Stimulated activated CD8-positive, alpha-beta memory T cell treated with anti-CD3 and anti-CD28 coated beads, Interleukin-12 subunit alpha, Interleukin-12 subunit beta, amount 100 ng/mL, for 1 hour (primary cell): ENCODE results near the gene MERTK.
"Not testable (repeated sequence)": the region's sequence is repeated elsewhere in the genome, so short reads cannot be mapped to it uniquely, and the experiment has no call there.

Experiments
- DNase-seq: peaks from one replicate; pipeline ENCODE4 v3.0.0-alpha.2; 2020; ENCODE audit warnings: low read depth

Gene MERTK

DNA sequence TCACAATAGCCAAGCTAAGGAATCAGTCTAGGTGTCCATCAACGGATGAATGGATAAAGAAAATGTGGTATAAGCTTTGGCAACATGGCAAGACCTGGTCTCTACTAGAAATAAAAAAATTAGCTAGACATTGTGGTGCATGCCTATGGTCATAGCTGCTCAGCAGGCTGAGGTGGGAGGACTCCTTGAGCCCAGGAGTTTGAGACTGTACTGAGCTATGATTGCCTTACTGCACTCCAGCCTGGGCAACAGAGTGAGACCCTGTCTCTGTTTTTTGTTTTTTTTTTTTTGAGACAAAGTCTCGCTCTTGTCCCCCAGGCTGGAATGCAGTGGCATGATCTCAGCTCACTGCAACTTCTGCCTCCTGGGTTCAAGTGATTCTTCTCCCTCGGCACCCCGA, 11.6 kb downstream of the MERTK start:
- not testable (repeated sequence) for DNase-seq

DNA sequence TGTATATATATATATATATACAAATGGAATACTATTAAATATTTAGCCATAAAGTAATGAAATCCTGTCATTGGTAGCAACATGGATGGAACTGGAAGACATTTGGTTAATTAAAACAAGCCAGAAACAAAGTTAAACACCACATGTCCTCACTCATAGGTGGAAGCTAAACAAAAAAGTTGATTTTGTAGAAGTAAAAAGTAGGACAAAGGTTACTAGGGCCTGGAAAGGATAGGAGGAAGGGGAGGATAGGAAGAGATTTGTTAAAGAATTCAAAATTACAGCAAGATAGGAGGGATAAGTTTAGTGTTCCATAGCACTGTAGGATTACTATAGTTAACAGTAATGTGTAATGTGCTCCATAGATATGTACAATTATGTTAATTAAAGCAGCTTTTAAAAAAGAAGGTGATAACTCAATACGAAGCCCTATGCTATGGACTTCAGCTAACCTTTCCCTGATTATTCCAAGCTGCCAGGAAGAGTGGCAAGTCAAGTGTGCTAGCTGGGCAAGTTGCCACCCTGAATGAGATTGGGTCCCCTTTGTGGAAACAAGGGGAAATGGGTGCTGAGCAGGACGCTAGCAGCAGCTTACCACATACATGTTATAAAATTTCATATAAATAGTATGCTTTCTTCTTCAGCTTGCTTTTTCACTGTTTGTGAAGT, 12.3 kb downstream of the MERTK start:
- DNase-seq = no peak

DNA sequence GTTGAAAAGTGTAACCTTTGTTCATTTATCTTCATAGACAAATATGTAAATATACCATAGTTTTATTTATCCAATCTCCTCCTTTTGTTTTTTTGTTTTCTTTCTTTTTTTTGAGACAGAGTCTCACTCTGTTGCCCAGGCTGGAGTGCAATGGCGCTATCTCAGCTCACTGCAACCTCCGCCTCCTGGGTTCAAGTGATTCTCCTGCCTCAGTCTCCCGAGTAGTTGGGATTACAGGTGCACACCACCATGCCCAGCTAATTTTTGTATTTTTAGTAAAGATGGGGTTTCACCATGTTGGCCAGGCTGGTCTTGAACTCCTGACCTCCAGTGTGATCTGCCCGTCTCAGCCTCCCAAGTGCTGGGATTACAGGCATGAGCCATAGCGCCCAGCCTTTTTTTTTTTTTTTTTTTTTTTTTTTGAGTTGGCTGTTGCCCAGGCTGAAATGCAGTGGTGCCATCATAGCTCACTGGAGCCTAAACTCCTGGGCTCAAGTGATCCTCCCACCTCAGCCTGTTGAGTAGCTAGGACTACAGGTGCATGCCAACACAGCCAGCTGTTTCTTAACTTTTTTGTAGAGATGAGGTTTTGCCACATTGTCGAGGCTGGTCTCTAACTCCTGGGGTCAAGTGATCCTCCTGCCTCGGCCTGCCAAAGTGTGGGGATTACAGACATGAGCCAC, 13.0 kb downstream of the MERTK start:
- DNase-seq = not testable (repeated sequence)

DNA sequence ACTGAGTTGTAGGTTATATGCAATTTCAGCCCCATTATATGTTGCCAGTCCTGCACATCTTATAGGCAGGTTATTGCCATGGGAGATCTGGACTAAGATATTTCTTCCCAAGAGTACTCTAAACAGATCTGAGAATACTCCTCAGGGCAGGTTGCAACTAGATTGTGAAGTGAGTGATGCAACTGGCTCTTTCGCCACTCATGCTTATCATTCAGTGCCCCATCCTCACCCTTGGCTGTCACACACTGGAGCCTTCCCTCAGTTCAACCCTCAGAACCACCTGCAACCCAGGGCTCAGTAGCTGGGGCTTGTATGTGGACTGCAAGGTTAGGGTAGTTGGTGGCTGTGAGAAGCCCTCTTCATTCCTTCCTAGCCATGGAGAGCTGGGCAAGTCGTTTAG, 14.1 kb downstream of the MERTK start:
- no peak for DNase-seq

DNA sequence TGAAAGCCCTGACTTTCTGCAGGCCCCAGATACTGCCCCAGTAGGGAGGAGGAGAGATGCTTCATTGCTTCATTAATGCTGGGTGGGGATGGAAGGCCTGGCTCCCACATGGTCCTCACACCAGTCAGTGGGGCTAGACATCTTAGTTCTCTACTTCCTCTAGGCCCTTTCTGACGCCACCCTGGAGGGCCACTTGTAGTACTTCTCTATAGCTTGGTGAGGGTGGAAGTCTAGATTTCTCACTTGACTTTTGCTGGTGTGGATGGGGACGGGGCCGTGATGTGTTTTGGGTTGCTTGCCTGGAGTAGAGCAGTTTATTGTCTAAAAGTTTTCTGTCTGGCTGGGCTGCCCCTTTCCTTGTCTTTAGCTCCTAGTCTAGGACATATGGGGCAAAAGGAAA, 18.7 kb downstream of the MERTK start:
- DNase-seq = no peak

DNA sequence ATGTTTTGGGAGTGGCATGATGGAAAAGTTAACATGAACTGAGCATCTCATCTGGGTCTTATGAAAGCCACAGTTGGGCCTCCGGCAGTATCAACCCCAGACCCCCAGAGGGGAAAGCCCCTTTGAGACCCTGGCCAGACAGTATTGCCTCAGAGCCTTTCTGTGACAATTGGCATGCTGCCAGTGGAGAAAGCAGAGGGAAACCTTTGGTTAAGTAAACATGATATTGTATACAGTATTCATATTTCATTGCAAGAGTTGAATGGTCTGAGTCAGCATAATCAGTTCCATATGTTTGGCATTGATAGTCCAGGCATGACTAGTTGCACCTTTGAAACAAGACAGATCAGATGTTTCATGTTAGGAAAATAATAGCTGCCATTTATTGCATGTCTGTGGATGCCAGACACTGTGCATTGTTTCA, 20.0 kb downstream of the MERTK start:
- no peak for DNase-seq

DNA sequence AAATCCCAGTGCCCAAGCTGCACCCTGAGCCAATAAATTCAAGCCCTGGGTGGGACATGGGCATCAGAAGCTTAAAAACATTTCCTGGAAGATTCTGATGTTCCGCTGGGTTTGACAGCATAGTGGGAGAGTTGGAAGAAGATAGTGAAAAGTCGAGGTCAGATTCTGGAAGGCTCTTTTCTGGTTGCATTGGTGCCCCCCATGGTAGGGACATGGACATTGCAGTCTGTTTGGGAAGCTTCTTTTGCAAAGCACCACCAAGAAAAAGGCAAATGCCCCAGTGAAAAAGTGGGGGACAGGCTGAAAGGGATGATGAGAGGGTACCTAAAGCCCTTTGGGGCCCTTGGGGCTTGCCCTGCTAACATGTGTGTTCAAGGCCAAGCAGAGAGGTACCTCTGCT, 21.0 kb downstream of the MERTK start:
- DNase-seq = no peak

DNA sequence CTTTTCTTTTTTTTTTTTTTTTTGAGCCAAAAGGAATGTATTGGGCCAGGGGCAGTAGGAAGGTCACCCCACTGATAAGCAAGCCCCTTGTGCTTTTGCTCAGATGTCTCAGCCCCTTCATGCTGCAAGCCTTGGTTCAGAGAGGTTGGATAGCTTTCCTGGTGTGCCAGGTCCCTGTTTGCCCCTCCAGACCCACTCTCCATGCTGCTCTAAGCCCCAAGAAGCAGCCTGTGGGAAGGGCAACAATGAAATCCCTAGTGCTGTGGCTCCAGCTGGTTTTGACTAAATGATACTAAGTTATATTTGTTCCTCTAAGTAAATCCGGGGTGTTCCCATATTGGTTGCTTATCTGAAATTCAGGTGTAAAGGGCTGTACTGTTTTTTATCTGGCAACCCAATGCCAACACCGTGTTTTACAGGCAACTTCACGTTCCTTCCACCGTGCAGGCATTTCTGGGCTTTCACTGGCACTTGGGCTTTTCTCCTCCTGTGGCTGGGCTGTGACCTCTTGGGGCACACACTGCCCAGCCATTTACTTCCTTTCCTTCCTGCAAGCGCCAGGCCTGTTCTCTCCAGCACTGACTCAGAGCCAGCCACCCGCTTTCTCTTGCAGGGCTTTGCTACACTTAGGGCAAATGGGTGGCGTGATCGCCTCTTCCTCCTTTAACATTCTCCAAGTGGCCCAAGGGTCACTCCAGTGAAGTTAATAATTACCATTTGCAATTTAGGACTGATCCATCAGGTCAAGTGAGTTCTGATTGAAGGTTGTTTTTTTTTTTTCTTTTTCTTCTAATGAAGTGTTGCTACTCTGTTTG, 21.6 kb downstream of the MERTK start:
- no peak for DNase-seq

DNA sequence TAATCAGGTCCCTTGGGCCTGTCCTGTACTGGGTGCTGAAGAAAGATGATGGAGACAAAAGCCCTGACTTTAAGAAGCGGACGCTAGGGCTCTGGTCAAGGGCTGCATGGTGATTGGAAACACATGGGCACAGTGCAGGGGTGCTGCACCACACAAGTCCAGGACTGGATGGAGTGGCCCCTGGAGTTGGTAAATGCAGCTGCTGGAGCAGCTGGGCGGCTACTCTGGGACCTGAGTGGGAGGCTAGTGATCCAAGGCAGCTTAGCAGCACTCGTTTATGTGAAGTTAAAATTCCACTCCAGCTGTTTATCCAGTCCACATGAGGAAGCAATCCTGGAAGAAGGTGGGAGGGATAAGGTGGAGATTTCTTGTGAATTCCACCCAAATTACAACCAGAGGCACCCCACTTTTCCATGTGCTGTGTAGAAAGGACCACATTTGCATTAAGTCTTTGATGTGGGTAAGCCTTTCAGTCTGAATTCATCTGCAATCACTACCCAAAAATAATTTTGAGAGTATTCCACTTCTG, 24.9 kb downstream of the MERTK start:
- DNase-seq = no peak

DNA sequence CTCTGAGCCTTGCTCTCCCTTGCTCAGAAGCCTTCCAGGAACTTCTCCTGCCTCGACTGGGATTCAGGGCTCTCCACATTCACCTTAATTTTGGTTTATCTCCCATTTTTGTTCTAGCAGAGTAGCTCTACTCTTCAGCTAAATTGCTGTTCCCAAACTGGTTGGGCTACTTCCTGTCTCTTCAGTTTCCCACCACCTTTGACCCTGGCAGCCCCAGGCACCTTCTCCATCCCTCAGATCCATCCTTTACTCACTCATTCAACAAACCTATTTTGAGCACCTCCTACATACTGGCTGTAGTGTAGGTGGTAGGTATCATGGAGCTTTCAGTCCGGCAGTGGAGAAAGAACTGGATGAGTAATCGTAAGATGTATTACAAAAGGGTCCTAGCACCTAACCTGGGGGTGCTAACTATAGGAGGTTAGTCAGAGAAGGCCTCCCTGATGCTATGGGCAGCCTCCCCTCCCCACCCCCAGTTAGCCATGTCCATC, 26.3 kb downstream of the MERTK start:
- no peak for DNase-seq

DNA sequence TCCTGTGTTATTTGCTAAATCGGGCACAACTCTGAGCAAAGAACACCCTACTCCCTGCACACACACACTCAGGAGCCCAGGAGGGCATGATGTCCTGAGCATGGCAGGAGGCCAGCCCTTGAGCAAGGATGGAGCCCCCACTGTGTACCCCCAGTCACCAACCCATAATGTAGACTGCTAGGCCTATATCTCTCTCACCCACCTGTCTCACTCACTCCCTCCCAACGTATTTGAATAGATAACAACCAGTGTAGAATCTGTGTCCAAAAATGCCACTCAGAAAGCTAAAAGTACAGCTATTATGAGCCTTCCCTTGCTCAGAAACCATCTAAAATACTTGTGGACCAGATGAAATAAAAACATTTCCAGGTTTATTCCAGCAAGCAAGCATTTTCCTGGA, 29.3 kb downstream of the MERTK start:
- no peak for DNase-seq

DNA sequence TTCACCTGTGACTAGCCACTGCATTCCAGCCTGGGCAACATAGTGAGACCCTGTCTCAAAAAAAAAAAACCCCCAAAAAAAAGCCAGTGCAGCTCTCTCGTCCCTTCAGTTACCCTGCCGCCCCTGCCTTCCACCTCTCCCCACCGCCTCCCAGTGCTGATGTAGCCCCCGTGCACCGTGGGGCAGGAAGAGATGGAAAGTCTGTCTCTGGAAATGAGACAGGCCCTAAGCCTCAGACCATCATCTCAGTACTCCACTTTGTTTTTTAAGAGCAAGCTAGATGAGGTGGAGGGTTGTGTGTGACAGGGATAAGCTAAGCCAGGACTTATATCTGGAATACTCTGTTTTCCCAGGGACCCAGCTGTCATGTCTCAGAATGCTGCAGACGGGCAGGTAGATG, 32.0 kb downstream of the MERTK start:
- no peak for DNase-seq

DNA sequence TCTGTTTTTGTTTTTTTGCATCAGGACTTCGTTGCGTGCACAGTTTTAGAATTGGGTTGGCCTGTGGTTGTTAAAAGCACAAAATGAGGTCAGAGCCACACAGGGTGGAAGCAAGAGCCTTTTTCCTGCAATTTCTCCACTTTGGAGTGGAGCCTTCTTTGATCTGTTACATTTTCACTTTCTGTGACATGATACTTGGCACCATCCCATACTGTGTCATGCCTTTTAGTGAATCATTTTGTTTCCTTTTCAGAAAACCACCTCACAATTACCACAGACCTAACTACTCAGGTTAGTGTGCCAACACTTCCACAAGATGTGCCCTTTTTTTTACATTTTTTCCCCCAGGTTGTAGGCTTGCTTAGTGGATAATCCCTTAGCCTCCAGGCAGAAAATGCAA, 32.5 kb downstream of the MERTK start:
- DNase-seq = no peak

DNA sequence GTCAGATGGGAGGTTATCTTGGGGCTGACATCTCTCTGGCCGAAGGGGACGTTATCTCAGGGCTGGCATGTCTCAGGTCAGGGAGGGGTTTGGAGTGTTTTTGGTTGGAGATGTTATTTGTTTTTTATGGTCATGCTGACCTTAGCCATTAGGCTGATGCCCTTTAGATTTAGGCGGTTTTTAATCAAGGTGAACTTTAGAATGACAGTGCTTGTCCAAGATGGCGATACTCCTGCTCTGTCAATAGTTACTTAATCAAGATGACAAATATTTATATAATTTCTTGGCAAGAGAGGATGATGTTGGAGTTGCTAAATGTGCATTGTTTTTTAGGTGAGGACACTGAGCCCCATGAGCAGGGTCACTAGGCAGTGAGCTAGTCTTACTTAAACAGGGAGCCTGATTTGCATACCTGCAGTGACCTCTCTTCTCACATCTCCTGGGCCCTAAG, 34.5 kb downstream of the MERTK start:
- no peak for DNase-seq

DNA sequence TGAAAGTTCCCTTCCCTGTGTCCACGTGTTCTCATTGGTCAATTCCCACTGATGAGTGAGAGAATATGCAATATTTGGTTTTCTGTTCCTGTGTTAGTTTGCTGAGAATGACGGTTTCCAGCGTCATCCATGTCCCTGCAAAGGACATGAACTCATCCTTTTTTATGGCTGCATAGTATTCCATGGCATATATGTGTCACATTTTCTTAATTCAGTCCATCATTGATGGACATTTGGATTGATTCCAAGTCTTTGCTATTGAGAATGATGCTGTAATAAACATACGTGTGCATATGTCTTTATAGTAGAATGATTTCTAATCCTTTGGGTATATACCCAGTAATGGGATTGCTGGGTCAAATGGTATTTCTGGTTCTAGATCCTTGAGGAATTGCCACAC, 35.5 kb downstream of the MERTK start:
- not testable (repeated sequence) for DNase-seq

DNA sequence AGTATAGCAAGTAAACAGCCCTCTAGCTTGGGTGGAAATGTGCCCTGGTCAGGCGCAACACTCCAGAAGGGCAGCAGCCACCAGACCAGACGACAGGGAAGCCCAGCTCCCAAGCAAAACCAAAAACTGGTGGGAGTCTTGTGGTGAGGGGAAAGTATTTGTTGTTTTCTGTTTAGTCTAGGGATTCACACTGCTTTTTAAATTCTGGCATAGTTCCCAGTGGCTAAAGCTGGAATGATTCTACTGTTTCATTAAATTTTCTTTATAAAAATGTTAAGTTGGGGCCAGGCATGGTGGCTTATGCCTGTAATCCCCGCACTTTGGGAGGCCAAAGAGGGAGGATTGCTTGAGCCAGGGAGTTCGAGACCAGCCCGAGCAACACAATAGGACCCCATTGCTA, 38.5 kb downstream of the MERTK start:
- no peak for DNase-seq

DNA sequence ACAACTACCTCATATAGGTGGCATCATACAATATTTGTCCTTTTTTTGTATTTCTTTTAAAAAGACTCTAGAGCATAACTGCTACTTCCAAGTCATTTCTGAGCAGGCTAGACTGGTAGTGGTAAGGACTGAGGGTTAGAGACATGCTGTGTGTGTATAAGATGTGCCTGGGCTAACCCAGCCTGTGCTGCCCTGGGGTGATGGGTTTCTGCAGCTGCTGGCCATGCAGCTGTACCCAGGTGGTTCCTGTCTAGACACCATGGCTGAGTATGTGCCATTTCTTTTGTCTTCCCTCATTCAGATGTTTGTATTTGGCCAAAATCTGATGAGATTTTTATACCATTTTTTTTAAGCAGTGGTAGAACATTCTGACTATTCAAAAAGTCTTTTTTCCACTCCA, 40.0 kb downstream of the MERTK start:
- DNase-seq = no peak

DNA sequence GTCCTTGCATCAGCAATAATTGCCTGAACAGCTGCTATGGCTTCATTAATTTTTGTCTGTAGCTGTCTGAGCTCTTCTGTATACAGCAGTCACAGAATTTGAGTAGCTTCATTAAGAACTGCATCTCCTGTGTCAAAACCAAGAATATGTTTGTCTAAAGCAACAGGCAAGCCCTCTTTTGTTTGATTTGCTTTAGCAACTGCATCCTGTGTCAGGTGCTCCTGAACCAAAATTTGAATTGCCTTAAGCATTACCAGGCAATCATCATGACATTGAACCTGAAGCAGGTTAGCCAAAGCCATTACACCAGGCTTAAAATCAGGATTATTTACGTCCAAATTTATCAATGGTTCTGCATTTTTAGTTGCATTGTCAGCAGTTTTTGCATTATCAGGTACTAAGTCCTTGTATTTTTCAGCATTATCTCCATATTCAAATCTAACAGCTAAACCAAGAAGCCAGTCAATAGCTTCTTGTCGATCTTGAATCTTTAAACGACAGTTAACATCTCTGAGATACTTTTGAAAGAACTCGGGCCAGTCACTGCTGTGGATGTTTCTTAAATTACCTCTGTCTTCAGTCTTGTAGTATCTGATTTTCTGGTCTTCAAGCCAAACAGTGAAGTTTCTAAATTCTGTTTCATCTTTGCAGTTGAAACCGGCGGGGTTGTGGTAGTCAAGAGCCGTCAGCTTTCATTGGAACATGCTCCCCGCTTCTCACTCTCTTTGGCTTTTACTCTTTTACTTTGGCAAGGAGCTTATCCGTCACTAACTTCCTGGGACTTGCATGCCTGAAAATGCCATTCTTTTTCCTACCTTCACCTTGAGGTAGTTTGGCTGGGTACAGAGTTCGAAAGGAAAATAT, 42.2 kb downstream of the MERTK start:
- DNase-seq = no peak

DNA sequence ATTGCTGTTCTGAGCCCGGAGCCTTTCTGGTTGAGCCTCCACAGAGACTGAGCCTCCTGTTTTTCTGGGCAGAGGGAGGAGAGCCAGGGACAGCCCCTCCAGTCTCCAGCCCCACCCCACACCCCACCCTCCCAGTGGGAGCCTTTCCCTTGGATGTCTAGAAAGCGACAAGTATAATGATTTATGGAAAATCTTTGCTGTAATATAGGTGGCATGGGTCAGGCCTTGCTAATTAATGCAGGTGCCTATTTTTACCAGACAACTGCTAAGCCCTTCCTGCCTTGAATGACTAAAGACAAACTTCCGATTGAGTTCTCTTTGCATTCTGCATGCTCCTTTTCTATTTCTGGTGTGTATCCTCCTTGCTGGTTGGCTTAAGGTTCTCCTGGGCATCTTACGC, 43.1 kb downstream of the MERTK start:
- DNase-seq = no peak

DNA sequence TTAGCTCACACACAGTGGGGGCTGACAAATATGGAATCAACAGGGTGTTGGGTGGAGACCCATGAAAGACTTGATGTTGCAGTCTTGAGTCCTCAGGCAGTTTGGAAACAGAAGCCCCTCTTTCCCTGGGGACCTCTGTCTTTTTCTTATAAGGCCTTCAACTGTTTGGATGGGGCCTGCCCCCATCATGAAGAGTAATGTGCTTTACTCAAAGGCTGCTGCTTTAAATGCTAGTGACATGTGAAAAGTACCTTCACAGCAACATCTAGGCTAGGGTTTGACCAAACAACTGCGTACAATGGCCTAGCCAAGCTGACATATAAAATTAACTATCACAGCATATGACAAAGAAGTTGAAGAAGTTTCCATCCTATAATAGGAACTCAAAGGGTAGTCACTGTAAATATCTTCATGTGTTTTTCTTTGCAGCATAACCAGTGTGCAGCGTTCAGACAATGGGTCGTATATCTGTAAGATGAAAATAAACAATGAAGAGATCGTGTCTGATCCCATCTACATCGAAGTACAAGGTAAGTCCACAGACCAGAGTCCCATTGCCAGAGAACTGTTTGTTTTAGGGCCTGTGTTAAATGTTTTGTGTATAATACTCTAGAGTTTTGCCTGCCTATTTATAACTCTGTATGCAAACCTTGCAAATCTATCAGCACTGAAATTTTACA, 46.3 kb downstream of the MERTK start:
- DNase-seq = no peak
